ENCODE data around the gene PDAP1.

PDAP1 gene

GRCh38 chr7:99397297-99397983 lies 11.0 kb downstream of the PDAP1 start:
- Histone ChIP-seq H3K27ac (ENCODE audit: low read depth in 2 of 2, low read length in 2 of 2) (no peak overlapping the region), H3K4me1 (ENCODE audit: control insufficient read depth in 2 of 2, insufficient read depth in 2 of 2, low read length in 2 of 2) (peaks cover 13 to 14% of the 10 kb centered on the region in 2 donors), H3K36me3 (ENCODE audit: control insufficient read depth in 2 of 2, insufficient read depth in 2 of 2, low read length in 2 of 2) (peaks cover 57 to 68% of the 10 kb centered on the region in 2 donors)

GRCh38 chr7:99396418-99397296 lies 11.7 kb downstream of the PDAP1 start:
- Histone ChIP-seq H3K4me3 (ENCODE audit: low read length in 2 of 2) (no peak overlapping the region), H3K36me3 (ENCODE audit: control insufficient read depth in 2 of 2, insufficient read depth in 2 of 2, low read length in 2 of 2) (peaks cover 57 to 71% of the 10 kb centered on the region in 2 donors), H3K9me3 (ENCODE audit: control insufficient read depth in 2 of 2, low read length in 2 of 2) (no peaks in the 10 kb centered on the region), H3K27ac (ENCODE audit: low read depth in 2 of 2, low read length in 2 of 2) (no peak overlapping the region), H3K27me3 (ENCODE audit: control insufficient read depth in 2 of 2, insufficient read depth in 2 of 2, low read length in 2 of 2) (no peaks in the 10 kb centered on the region), H3K9ac (ENCODE audit: low read depth in 1 of 2, low read length in 2 of 2) (no peak overlapping the region), H3K4me1 (ENCODE audit: control insufficient read depth in 2 of 2, insufficient read depth in 2 of 2, low read length in 2 of 2) (peaks cover 16 to 19% of the 10 kb centered on the region in 2 donors)

More at GRCh38 chr7:99397297-99397983, 11.0 kb downstream of the PDAP1 start:
- H3K27me3 ChIP-seq (ENCODE audit: control insufficient read depth in 2 of 2, insufficient read depth in 2 of 2, low read length in 2 of 2), result no peaks in the 10 kb centered on the region
- H3K9ac ChIP-seq (ENCODE audit: low read depth in 1 of 2, low read length in 2 of 2), result no peak overlapping the region
- no peak overlapping the region for H3K4me3 ChIP-seq (ENCODE audit: low read length in 2 of 2)
- no peaks in the 10 kb centered on the region for H3K9me3 ChIP-seq (ENCODE audit: control insufficient read depth in 2 of 2, low read length in 2 of 2)

- Histone ChIP-seq H3K9me3 (ENCODE audit: control insufficient read depth in 2 of 2, low read length in 2 of 2) (no peaks in the 10 kb centered on the region), H3K27me3 (ENCODE audit: control insufficient read depth in 2 of 2, insufficient read depth in 2 of 2, low read length in 2 of 2) (no peaks in the 10 kb centered on the region), H3K9ac (ENCODE audit: low read depth in 1 of 2, low read length in 2 of 2) (no peak overlapping the region), H3K27ac (ENCODE audit: low read depth in 2 of 2, low read length in 2 of 2) (no peak overlapping the region), H3K4me3 (ENCODE audit: low read length in 2 of 2) (no peak overlapping the region), H3K4me1 (ENCODE audit: control insufficient read depth in 2 of 2, insufficient read depth in 2 of 2, low read length in 2 of 2) (peaks cover 16 to 19% of the 10 kb centered on the region in 2 donors), H3K36me3 (ENCODE audit: control insufficient read depth in 2 of 2, insufficient read depth in 2 of 2, low read length in 2 of 2) (peaks cover 60 to 72% of the 10 kb centered on the region in 2 donors)
Observed at GRCh38 chr7:99395616-99396327, 12.6 kb downstream of the PDAP1 start.

- Histone ChIP-seq H3K4me3 (ENCODE audit: low read length in 2 of 2) (no peak overlapping the region), H3K9ac (ENCODE audit: low read depth in 1 of 2, low read length in 2 of 2) (no peak overlapping the region), H3K36me3 (ENCODE audit: control insufficient read depth in 2 of 2, insufficient read depth in 2 of 2, low read length in 2 of 2) (peaks cover 55 to 65% of the 10 kb centered on the region in 2 donors), H3K27ac (ENCODE audit: low read depth in 2 of 2, low read length in 2 of 2) (no peak overlapping the region), H3K4me1 (ENCODE audit: control insufficient read depth in 2 of 2, insufficient read depth in 2 of 2, low read length in 2 of 2) (peaks cover 16 to 19% of the 10 kb centered on the region in 2 donors), H3K27me3 (ENCODE audit: control insufficient read depth in 2 of 2, insufficient read depth in 2 of 2, low read length in 2 of 2) (no peaks in the 10 kb centered on the region), H3K9me3 (ENCODE audit: control insufficient read depth in 2 of 2, low read length in 2 of 2) (no peaks in the 10 kb centered on the region)
Observed at GRCh38 chr7:99394188-99394502, 14.3 kb downstream of the PDAP1 start.

GRCh38 chr7:99393355-99394187 lies 14.8 kb downstream of the PDAP1 start:
- peak overlapping the region; percentile 74 to 76 for H3K4me3 ChIP-seq (ENCODE audit: low read length in 2 of 2)
- H3K27me3 ChIP-seq (ENCODE audit: control insufficient read depth in 2 of 2, insufficient read depth in 2 of 2, low read length in 2 of 2), result no peaks in the 10 kb centered on the region
- peak overlapping the region; percentile 47 to 63 for H3K9ac ChIP-seq (ENCODE audit: low read depth in 1 of 2, low read length in 2 of 2)
- H3K27ac ChIP-seq (ENCODE audit: low read depth in 2 of 2, low read length in 2 of 2), result peak overlapping the region; percentile 48 to 66
- no peaks in the 10 kb centered on the region for H3K9me3 ChIP-seq (ENCODE audit: control insufficient read depth in 2 of 2, low read length in 2 of 2)
- peaks cover 16 to 19% of the 10 kb centered on the region in 2 donors for H3K4me1 ChIP-seq (ENCODE audit: control insufficient read depth in 2 of 2, insufficient read depth in 2 of 2, low read length in 2 of 2)
- peaks cover 50 to 59% of the 10 kb centered on the region in 2 donors for H3K36me3 ChIP-seq (ENCODE audit: control insufficient read depth in 2 of 2, insufficient read depth in 2 of 2, low read length in 2 of 2)

GRCh38 chr7:99392659-99393354 lies 15.6 kb downstream of the PDAP1 start:
- Histone ChIP-seq H3K4me3 (ENCODE audit: low read length in 2 of 2) (peak overlapping the region; percentile 74 to 76), H3K27ac (ENCODE audit: low read depth in 2 of 2, low read length in 2 of 2) (peak overlapping the region; percentile 48 to 66), H3K27me3 (ENCODE audit: control insufficient read depth in 2 of 2, insufficient read depth in 2 of 2, low read length in 2 of 2) (no peaks in the 10 kb centered on the region), H3K9me3 (ENCODE audit: control insufficient read depth in 2 of 2, low read length in 2 of 2) (no peaks in the 10 kb centered on the region), H3K9ac (ENCODE audit: low read depth in 1 of 2, low read length in 2 of 2) (peak overlapping the region; percentile 47 to 63), H3K4me1 (ENCODE audit: control insufficient read depth in 2 of 2, insufficient read depth in 2 of 2, low read length in 2 of 2) (peaks cover 16 to 19% of the 10 kb centered on the region in 2 donors), H3K36me3 (ENCODE audit: control insufficient read depth in 2 of 2, insufficient read depth in 2 of 2, low read length in 2 of 2) (peaks cover 51 to 59% of the 10 kb centered on the region in 2 donors)

- Histone ChIP-seq H3K9ac (ENCODE audit: low read depth in 1 of 2, low read length in 2 of 2) (peak overlapping the region in 1 of 2 donors; percentile 63), H3K4me3 (ENCODE audit: low read length in 2 of 2) (peak overlapping the region in 1 of 2 donors; percentile 74), H3K9me3 (ENCODE audit: control insufficient read depth in 2 of 2, low read length in 2 of 2) (no peaks in the 10 kb centered on the region), H3K27me3 (ENCODE audit: control insufficient read depth in 2 of 2, insufficient read depth in 2 of 2, low read length in 2 of 2) (no peaks in the 10 kb centered on the region), H3K36me3 (ENCODE audit: control insufficient read depth in 2 of 2, insufficient read depth in 2 of 2, low read length in 2 of 2) (peaks cover 44 to 54% of the 10 kb centered on the region in 2 donors), H3K4me1 (ENCODE audit: control insufficient read depth in 2 of 2, insufficient read depth in 2 of 2, low read length in 2 of 2) (peaks cover 16 to 19% of the 10 kb centered on the region in 2 donors), H3K27ac (ENCODE audit: low read depth in 2 of 2, low read length in 2 of 2) (peak overlapping the region in 1 of 2 donors; percentile 66)
Observed at GRCh38 chr7:99392046-99392445, 16.4 kb downstream of the PDAP1 start.

GRCh38 chr7:99390941-99391602 lies 17.3 kb downstream of the PDAP1 start:
- Histone ChIP-seq H3K4me3 (ENCODE audit: low read length in 2 of 2) (no peak overlapping the region), H3K4me1 (ENCODE audit: control insufficient read depth in 2 of 2, insufficient read depth in 2 of 2, low read length in 2 of 2) (peaks cover 16 to 19% of the 10 kb centered on the region in 2 donors), H3K9ac (ENCODE audit: low read depth in 1 of 2, low read length in 2 of 2) (no peak overlapping the region), H3K27me3 (ENCODE audit: control insufficient read depth in 2 of 2, insufficient read depth in 2 of 2, low read length in 2 of 2) (no peaks in the 10 kb centered on the region), H3K36me3 (ENCODE audit: control insufficient read depth in 2 of 2, insufficient read depth in 2 of 2, low read length in 2 of 2) (peaks cover 48 to 56% of the 10 kb centered on the region in 2 donors), H3K9me3 (ENCODE audit: control insufficient read depth in 2 of 2, low read length in 2 of 2) (no peaks in the 10 kb centered on the region), H3K27ac (ENCODE audit: low read depth in 2 of 2, low read length in 2 of 2) (no peak overlapping the region)
